A673 (cell line): ENCODE data around the gene FNDC1.

Experiments used
- CTCF ChIP-seq: fragments of 300-800, 200-600 bp; sonication (generic); conservative IDR thresholded peaks from 2 replicates; pipeline ENCODE4 v1.5.1; 2017; ENCODE audit warnings: low read depth, mild to moderate bottlenecking, antibody characterized with exemption, low read length, moderate library complexity, mixed read lengths
- EZH2 ChIP-seq: fragments of 200-600 bp; sonication (generic); IDR thresholded peaks from 2 replicates; pipeline ENCODE4 v1.6.1; 2017; ENCODE audit warnings: borderline replicate concordance, low read depth, mild to moderate bottlenecking, mixed read lengths, antibody characterized with exemption, low read length; ENCODE audit not compliant: poor library complexity, severe bottlenecking

- TF ChIP-seq CTCF (no peak), EZH2 (no peak)
These were observed 132.8 kb downstream of the FNDC1 start for GRCh38 chr6:159301810-159302593.
